ENCODE measurements around the gene DUT. TPM values are rescaled to one million over a fixed set of nuclear protein-coding genes. Genes with fewer than 3 reads are reported as not detected.

Gene DUT
- total and polyA plus RNA-seq, 9 of the 15 experiments (the other 6 are each of a cell fraction or from before 2014, with no cell fraction given): 13.9 to 235 (median 94.9) TPM

- TF ChIP-seq ATF3 (IDR thresholded peaks at IDR 0.05) (peak; percentile 49), ATF3 (CRISPR knock-in tag; conservative IDR thresholded peaks at IDR 0.05) (no peak), CBFA2T3 (IDR thresholded peaks at IDR 0.05) (peak; percentile 26; the same call in 1 of the 2 replicates), NRF1 (conservative IDR thresholded peaks at IDR 0.05 in 1 of 2, IDR thresholded peaks at IDR 0.05 in 1 of 2) (peak; percentile 25 to 30; a peak in 3 of 4 replicates), ZNF589 (CRISPR knock-in tag; IDR thresholded peaks at IDR 0.05; ENCODE audit: low read depth) (no peak), GTF2E2 (tag; IDR thresholded peaks at IDR 0.05) (no peak)
Observed at GRCh38 chr15:48373821-48374451, 42.7 kb downstream of the DUT start (continued).

GRCh38 chr15:48374472-48374871 lies 43.2 kb downstream of the DUT start:
- BruUV-seq (replicated peaks): no TSS peak
- Histone ChIP-seq H3K4me1 (replicated peaks in 1 of 2; ENCODE audit: control insufficient read depth in 2 of 2, insufficient read depth in 2 of 2, low read length in 2 of 2) (peaks cover 4 to 6% of the 10 kb centered on the region in 2 experiments; a peak in 2 of 5 replicates), H3K27ac (ENCODE audit: extremely low read depth, low read depth, low read length) (no peak overlapping the region), H3K9ac (ENCODE audit: insufficient read depth in 1 of 2, low read depth in 2 of 2, low read length in 2 of 2) (no peak overlapping the region), H3K79me2 (ENCODE audit: control insufficient read depth, insufficient read depth, low read length) (no peaks in the 10 kb centered on the region), H3K4me3 (no peak overlapping the region), H3K36me3 (ENCODE audit: control insufficient read depth, insufficient read depth, low read length) (no peaks in the 10 kb centered on the region), H3K9me3 (replicated peaks; ENCODE audit: control insufficient read depth, insufficient read depth, low read depth, low read length) (no peaks in the 10 kb centered on the region; the same call in 1 of the 2 replicates), H3K27me3 (ENCODE audit: control insufficient read depth in 2 of 2, insufficient read depth in 2 of 2, low read length in 2 of 2) (peaks cover 4 to 8% of the 10 kb centered on the region in 2 experiments; a peak in 4 of 5 replicates), H2AFZ (ENCODE audit: low read depth, low read length) (no peak overlapping the region), H4K20me1 (replicated peaks; ENCODE audit: control insufficient read depth, insufficient read depth, low read length) (no peaks in the 10 kb centered on the region), H3K4me2 (ENCODE audit: insufficient read depth, low read length) (no peak overlapping the region), H3K9me1 (ENCODE audit: control insufficient read depth, insufficient read depth, low read length) (no peaks in the 10 kb centered on the region)
- WGBS (ENCODE audit: insufficient coverage, low coverage, missing lambda C conversion rate): 0% methylated on average over 3 of the region's 3 CpGs
- FAIRE-seq (no peak), DNase-seq (ENCODE audit: extremely low read depth in 1 of 4, low spot score in 3 of 4) (no peak), ATAC-seq (no peak)
- ChIA-PET POLR2A (no interaction called here), CTCF (ENCODE audit: low intra/inter-chr PET ratio) (no interaction called here)
- intact Hi-C loops (cut with micrococcal nuclease) (no loop called here), in situ Hi-C loops (cut with MboI) (loop anchor here (25.0 kb wide), 2 partner anchors 438 to 1763 kb away; partner anchors contain the start of gene CEP152)
- TF ChIP-seq RBFOX2 (IDR thresholded peaks at IDR 0.05; ENCODE audit: low read depth, low read length): no peak
- no peak for TF ChIP-seq SP1 (CRISPR knock-in tag; IDR thresholded peaks at IDR 0.05)
- TF ChIP-seq, protein P1, sequence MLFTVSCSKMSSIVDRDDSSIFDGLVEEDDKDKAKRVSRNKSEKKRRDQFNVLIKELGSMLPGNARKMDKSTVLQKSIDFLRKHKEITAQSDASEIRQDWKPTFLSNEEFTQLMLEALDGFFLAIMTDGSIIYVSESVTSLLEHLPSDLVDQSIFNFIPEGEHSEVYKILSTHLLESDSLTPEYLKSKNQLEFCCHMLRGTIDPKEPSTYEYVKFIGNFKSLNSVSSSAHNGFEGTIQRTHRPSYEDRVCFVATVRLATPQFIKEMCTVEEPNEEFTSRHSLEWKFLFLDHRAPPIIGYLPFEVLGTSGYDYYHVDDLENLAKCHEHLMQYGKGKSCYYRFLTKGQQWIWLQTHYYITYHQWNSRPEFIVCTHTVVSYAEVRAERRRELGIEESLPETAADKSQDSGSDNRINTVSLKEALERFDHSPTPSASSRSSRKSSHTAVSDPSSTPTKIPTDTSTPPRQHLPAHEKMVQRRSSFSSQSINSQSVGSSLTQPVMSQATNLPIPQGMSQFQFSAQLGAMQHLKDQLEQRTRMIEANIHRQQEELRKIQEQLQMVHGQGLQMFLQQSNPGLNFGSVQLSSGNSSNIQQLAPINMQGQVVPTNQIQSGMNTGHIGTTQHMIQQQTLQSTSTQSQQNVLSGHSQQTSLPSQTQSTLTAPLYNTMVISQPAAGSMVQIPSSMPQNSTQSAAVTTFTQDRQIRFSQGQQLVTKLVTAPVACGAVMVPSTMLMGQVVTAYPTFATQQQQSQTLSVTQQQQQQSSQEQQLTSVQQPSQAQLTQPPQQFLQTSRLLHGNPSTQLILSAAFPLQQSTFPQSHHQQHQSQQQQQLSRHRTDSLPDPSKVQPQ (CRISPR knock-in tag; IDR thresholded peaks at IDR 0.05; ENCODE audit: borderline replicate concordance): no peak
- no peak for TF ChIP-seq FOXO4 (CRISPR knock-in tag; IDR thresholded peaks at IDR 0.05)
- TF ChIP-seq KDM1A (IDR thresholded peaks at IDR 0.05): no peak
- TF ChIP-seq HDAC8 (tag; IDR thresholded peaks at IDR 0.05): no peak
- no peak for TF ChIP-seq E2F6 (IDR thresholded peaks at IDR 0.05; ENCODE audit: borderline replicate concordance in 1 of 2, extremely low read depth in 1 of 2, insufficient read depth in 1 of 2, insufficient read length in 1 of 2, low read depth in 1 of 2, low read length in 1 of 2, poor library complexity in 1 of 2, severe bottlenecking in 1 of 2)

All from K562 (cell line).